ENCODE data around the gene ABL1. TPM values are rescaled to one million over a fixed set of nuclear protein-coding genes. Genes with fewer than 3 reads are reported as not detected.
A peak's percentile ranks its signal among the peaks of the same experiment; 100 is the strongest.
"Not testable (repeated sequence)": the region's sequence is repeated elsewhere in the genome, so short reads cannot be mapped to it uniquely, and the experiment has no call there.

The ABL1 gene
- total RNA-seq, 1 donor from 2014 or later, result 48.2 TPM

- no peak for DNase-seq (ENCODE audit: low spot score)
Observed at GRCh38 chr9:130902204-130903185, 67.4 kb downstream of the ABL1 start.

GRCh38 chr9:130903194-130904069, 68.4 kb downstream of the ABL1 start:
- no peak for DNase-seq (ENCODE audit: low spot score)

- DNase-seq (ENCODE audit: low spot score), result no peak
Observed at GRCh38 chr9:130904070-130905044, 69.3 kb downstream of the ABL1 start.

GRCh38 chr9:130905125-130905901, 70.3 kb downstream of the ABL1 start:
- no peak for DNase-seq (ENCODE audit: low spot score)

- no peak for DNase-seq (ENCODE audit: low spot score)
Observed at GRCh38 chr9:130905902-130906734, 71.1 kb downstream of the ABL1 start.

GRCh38 chr9:130906735-130907416, 71.8 kb downstream of the ABL1 start:
- no peak for DNase-seq (ENCODE audit: low spot score)

- DNase-seq (ENCODE audit: low spot score), result no peak
Observed at GRCh38 chr9:130908146-130908877, 73.3 kb downstream of the ABL1 start.

GRCh38 chr9:130908878-130909355, 73.9 kb downstream of the ABL1 start:
- DNase-seq (ENCODE audit: low spot score), result no peak

GRCh38 chr9:130910041-130910440, 75.0 kb downstream of the ABL1 start:
- DNase-seq (ENCODE audit: low spot score), result not testable (repeated sequence)

- not testable (repeated sequence) for DNase-seq (ENCODE audit: low spot score)
Observed at GRCh38 chr9:130910670-130911069, 75.6 kb downstream of the ABL1 start.

- DNase-seq (ENCODE audit: low spot score), result no peak
Observed at GRCh38 chr9:130911254-130912049, 76.4 kb downstream of the ABL1 start.

- DNase-seq (ENCODE audit: low spot score), result peak; percentile 48
Observed at GRCh38 chr9:130912932-130913598, 78.0 kb downstream of the ABL1 start.

GRCh38 chr9:130913599-130914416, 78.8 kb downstream of the ABL1 start:
- DNase-seq (ENCODE audit: low spot score), result no peak

- no peak for DNase-seq (ENCODE audit: low spot score)
Observed at GRCh38 chr9:130914417-130915095, 79.5 kb downstream of the ABL1 start.

- no peak for DNase-seq (ENCODE audit: low spot score)
Observed at GRCh38 chr9:130915096-130915447, 80.0 kb downstream of the ABL1 start.

Data from umbilical cord (tissue), 2 donors.